ENCODE measurements around the gene RAB3B. TPM values are rescaled to one million over a fixed set of nuclear protein-coding genes. Genes with fewer than 3 reads are reported as not detected.
A peak's percentile ranks its signal among the peaks of the same experiment; 100 is the strongest.

RAB3B gene
- total RNA-seq, 4 donors from 2014 or later = under 0.01 TPM; not detected in 1

- intact Hi-C loops (cut with DNase I) = no loop called here
- DNase-seq = peak; percentile 98
- WGBS, 2 donors = 0% methylated on average over 25 to 33 of the region's 54 CpGs
- peak within 1 kb of the TSS; percentile 97 to 99 (median 98) for H3K27ac ChIP-seq
- no peaks in the 10 kb centered on the region for H3K9me3 ChIP-seq
- peak in 3 of 4 donors; percentile 83 to 95 (median 90) for TF ChIP-seq POLR2A (IDR thresholded peaks at IDR 0.05)
- TF ChIP-seq, protein P1, sequence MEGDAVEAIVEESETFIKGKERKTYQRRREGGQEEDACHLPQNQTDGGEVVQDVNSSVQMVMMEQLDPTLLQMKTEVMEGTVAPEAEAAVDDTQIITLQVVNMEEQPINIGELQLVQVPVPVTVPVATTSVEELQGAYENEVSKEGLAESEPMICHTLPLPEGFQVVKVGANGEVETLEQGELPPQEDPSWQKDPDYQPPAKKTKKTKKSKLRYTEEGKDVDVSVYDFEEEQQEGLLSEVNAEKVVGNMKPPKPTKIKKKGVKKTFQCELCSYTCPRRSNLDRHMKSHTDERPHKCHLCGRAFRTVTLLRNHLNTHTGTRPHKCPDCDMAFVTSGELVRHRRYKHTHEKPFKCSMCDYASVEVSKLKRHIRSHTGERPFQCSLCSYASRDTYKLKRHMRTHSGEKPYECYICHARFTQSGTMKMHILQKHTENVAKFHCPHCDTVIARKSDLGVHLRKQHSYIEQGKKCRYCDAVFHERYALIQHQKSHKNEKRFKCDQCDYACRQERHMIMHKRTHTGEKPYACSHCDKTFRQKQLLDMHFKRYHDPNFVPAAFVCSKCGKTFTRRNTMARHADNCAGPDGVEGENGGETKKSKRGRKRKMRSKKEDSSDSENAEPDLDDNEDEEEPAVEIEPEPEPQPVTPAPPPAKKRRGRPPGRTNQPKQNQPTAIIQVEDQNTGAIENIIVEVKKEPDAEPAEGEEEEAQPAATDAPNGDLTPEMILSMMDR (IDR thresholded peaks at IDR 0.05) = no peak
- H3K4me3 ChIP-seq = peak within 1 kb of the TSS; percentile 79 to 93 (median 88)
- peaks cover 11 to 48% (median 34%) of the 10 kb centered on the region in 3 donors for H3K4me1 ChIP-seq
- H3K27me3 ChIP-seq = peaks cover 0 to 29% (median 0%) of the 10 kb centered on the region in 4 donors
- H3K36me3 ChIP-seq = peaks cover 0 to 6% (median 0%) of the 10 kb centered on the region in 3 donors
Measured at GRCh38 chr1:51878616-51879336, 111.7 kb downstream of the RAB3B start, which contains the start of gene NRDC. NRDC (minus strand) TSS chr1:51878727; CDS start chr1:51878615, 112 bp downstream.

- intact Hi-C loops (cut with DNase I) = no loop called here
- H3K27ac ChIP-seq = peak overlapping the region; percentile 97 to 99 (median 98)
- 0% methylated on average over 5 to 12 of the region's 17 CpGs for WGBS, 2 donors
- no peaks in the 10 kb centered on the region for H3K9me3 ChIP-seq
- peaks cover 0 to 24% (median 0%) of the 10 kb centered on the region in 4 donors for H3K27me3 ChIP-seq
- no peak for DNase-seq
- H3K36me3 ChIP-seq = peaks cover 0 to 11% (median 0%) of the 10 kb centered on the region in 3 donors
- TF ChIP-seq, protein P1 (IDR thresholded peaks at IDR 0.05) = no peak
- no peak for TF ChIP-seq POLR2A (IDR thresholded peaks at IDR 0.05)
- peaks cover 11 to 54% (median 34%) of the 10 kb centered on the region in 3 donors for H3K4me1 ChIP-seq
- H3K4me3 ChIP-seq = peak overlapping the region; percentile 79 to 93 (median 88)
Measured at GRCh38 chr1:51878308-51878615, 112.2 kb downstream of the RAB3B start.

DNA sequence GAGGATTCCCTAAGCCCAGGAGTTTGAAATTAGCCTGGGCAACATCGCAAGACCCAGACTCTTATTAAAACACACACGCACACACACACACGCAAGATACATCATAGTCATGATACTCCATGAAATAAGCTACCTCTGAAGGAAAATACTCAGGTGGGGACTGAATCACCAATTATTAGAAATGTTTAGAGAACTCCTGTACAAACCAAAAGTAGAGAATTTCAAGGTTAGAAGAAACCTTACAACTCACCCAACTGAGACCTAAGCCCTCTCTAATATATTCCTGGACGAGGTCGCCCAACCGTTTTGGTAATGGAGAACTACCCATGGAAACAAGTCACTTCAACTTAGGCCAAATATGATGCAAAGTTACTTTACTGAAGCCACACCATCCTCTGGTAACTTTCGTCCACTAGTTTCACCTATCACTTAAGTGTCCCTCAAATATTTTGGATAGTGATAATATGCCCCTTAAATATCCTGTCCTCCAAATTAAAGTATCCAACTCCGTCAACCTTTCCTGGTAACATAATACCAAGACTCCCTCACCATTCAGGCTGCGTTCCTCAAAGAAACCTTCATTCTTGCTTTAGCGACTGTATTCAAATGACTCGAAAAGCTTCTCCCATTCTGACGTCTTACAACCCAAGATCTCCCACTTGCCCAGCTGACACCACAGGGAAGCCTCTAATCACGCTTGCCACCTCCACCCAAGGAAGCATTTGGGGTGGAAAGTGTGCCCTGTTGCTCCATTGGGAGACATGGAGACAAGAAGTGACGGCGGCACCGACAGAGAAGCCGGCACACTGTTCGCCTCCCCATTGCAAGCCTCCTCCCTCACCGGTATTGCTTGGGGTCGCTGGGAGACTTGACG, 112.8 kb downstream of the RAB3B start:
- peak overlapping the region; percentile 79 to 93 (median 88) for H3K4me3 ChIP-seq
- WGBS, 2 donors = 13 to 20% methylated on average over 14 to 21 of the region's 21 CpGs
- peaks cover 11 to 59% (median 34%) of the 10 kb centered on the region in 3 donors for H3K4me1 ChIP-seq
- H3K27ac ChIP-seq = peak overlapping the region; percentile 97 to 99 (median 98)
- intact Hi-C loops (cut with DNase I) = no loop called here
- H3K27me3 ChIP-seq = peaks cover 0 to 18% (median 0%) of the 10 kb centered on the region in 4 donors
- no peak for DNase-seq
- no peaks in the 10 kb centered on the region for H3K9me3 ChIP-seq
- peaks cover 0 to 11% (median 0%) of the 10 kb centered on the region in 3 donors for H3K36me3 ChIP-seq
- TF ChIP-seq, protein P1 (IDR thresholded peaks at IDR 0.05) = no peak
- no peak for TF ChIP-seq POLR2A (IDR thresholded peaks at IDR 0.05)

- no peaks in the 10 kb centered on the region for H3K27me3 ChIP-seq
- no peak for DNase-seq
- H3K27ac ChIP-seq = no peak overlapping the region
- intact Hi-C loops (cut with DNase I) = no loop called here
- H3K4me1 ChIP-seq = peaks cover 11 to 76% (median 34%) of the 10 kb centered on the region in 3 donors
- TF ChIP-seq, protein P1 (IDR thresholded peaks at IDR 0.05) = no peak
- no peak for TF ChIP-seq POLR2A (IDR thresholded peaks at IDR 0.05)
- no peaks in the 10 kb centered on the region for H3K9me3 ChIP-seq
- no peak overlapping the region for H3K4me3 ChIP-seq
- H3K36me3 ChIP-seq = peaks cover 0 to 11% (median 0%) of the 10 kb centered on the region in 3 donors
Measured at GRCh38 chr1:51875836-51876235, 114.7 kb downstream of the RAB3B start.
